GM19025 (cell line): ENCODE data around the gene HSD11B1L.

Experiments
- ATAC-seq: cut with Tn5 transposase; IDR thresholded peaks from one replicate; pipeline ENCODE4 v1.9.1; 2021; ENCODE audit warnings: mild to moderate bottlenecking, low read depth, moderate library complexity; ENCODE audit not compliant: unreplicated experiment

HSD11B1L gene

DNA sequence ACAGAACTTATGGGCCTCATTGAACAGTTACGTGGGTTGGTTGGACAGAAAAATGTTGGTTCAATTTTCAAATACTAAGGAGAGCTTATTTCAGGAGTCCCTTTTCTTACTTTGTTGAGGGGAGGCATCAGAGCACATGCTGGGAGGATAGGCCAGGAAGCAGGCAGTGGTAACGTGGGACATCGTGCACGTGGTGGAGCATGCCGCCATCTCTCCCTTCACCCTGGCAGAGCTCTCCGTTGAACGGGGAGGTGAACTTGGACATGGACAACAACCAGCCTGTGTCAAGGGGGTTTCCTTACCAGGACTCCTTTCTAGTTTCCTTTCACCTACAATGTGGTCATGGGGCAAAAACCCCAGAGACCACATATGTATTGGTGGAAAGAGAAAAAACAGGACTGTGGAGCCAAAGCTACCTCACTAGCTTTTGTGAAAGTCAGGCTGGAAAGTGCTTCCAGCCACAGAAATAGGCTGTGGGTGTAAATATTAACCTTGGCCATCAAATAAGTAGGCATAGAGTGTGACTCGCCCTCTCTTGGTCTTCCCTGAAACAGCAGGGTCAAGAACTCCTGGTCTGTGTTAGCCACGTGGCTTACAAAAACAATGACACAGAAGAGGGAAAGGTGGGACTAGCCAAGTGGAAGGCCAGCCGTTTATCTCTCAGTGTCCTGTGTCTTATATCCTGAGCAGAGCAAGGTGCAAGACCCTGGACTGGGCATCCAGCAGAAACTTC, 14.9 kb upstream of the HSD11B1L start:
- no peak for ATAC-seq

DNA sequence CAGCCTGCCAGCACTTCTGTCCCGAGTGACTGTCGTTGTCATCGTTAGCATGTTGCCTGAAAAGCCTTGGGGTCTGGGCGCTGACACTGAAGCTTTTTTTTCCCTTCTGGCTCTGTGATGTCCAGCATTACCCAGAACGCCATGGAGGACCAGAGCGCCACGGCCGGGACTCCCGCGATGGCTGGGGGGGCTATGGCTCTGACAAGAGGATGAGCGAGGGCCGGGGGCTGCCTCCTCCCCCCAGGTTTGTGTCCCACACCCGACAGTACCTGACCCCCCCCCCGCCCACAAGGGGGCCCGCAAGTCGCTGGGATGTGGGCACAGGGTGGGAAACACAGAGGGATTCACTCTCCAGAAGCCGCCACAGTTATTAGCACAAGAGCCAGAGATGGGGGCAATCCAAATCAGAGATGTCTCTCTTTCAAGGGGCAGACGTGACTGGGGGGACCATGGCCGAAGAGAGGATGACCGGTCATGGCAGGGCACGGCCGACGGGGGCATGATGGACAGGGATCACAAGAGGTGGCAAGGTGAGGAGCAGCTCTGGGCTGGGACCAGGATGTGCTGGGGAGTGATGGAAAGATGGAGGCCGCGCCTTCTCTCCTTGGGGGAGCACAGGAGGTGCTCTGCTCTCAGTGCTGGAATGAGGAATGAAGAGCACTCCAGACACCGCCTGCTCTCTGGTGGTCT, 13.8 kb upstream of the HSD11B1L start:
- ATAC-seq, result no peak

DNA sequence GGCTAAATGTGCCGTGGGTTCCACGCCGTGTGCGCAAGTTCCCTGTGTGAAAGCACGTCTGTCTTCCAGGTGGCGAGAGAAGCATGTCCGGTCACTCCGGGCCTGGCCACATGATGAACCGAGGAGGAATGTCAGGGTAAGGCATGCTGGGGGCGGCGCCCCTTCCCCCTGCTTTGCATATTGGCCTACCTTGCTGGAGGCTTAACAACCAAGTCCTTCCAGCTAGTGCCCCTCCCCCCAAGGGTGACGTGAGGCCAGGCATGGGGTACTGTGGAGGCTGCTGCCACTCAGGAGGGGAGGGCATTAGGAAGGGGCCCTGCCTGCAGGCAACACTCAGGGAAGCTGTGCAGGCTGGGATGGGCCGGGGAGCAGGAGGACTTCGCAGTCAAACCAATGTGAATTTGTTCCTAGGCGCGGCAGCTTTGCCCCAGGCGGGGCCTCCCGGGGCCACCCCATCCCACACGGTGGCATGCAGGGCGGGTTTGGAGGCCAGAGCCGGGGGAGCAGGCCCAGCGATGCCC, 13.0 kb upstream of the HSD11B1L start:
- no peak for ATAC-seq

DNA sequence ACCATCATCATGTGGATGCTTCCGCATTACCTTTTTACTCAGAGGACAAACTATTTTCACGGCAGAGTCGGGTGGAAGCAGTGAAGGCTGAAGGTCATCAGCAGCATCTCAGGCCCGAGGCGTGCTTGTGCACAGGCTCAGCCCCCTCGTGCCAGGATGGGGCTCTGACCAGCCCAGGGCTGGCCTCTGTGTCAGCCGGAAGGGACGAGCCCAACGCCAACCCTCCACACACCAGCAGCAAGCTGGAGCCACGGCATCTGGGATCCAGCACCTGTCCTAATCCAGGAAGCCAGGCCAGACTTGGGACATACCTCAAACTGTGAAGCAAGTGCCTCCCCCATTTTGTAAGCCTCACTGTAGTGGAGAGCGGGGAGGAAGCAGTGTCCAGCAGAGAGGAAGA, 11.6 kb upstream of the HSD11B1L start:
- ATAC-seq, result no peak

DNA sequence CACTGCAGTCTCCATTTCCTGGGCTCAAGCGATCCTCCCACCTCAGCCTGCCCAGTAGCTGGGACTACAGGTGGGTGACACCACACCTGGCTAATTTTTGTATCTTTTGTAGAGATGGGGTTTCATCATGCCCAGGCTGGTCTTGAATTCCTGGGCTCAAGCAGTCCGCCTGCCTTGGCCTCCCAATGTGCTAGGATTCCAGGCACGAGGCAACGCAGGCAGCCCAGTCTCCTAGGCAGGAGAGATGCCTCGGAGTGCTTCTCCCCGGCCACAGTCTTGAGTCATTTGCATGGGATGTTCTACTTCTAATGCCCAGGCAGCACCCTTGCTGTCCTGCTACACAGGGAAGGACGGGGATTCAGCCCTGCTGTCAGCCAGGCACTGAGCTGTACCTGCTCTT, 9.2 kb upstream of the HSD11B1L start:
- ATAC-seq, result no peak

DNA sequence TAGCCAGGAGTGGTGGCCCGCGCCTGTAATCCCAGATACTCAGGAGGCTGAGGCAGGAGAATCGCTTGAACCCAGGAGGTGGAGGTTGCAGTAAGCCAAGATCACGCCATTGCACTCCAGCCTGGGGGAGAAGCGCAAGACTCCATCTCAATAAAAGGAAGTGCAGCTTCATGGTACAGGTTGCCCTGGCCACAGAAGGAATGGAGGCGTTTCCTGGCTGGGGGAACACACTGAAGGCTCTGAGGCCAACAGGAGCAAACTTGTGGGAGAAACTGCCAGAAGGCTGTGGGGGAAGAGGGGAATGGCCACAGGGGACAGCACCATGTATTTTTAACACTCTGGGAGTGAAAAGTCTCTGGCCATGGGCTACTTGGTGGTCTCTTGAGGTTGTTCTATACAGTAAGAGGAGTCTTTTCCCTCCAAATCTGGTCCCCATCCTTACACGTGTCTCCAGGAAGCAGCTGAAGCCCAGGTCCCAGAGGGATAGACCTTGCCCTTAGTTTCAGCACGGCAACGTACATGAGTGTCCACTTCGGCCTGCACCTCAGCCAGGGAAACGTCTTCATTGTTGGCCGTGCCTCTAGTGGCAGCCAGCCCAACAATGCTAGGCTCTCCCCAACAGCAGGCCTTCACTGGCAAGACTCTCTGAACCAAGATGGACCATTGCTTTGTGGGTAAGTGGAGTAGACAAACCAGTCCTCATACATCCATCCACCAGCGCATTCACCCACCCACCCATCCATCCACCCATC, 7.9 kb upstream of the HSD11B1L start:
- ATAC-seq, result no peak

DNA sequence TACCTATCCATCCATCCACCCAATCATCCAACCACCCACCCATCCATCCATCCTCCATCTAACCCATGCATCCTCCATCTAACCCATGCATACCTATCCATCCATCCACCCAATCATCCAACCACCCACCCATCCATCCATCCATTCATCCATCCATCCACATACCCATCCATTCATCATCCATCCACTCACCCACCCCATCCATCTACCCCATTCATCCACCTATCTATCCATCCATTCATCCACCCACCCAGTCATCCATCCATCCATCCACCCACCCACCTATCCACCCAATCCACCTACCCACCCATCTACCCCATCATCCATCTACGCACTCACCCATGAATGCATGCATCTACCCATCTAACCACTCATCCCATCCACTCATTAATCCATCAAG, 7.1 kb upstream of the HSD11B1L start:
- no peak for ATAC-seq

DNA sequence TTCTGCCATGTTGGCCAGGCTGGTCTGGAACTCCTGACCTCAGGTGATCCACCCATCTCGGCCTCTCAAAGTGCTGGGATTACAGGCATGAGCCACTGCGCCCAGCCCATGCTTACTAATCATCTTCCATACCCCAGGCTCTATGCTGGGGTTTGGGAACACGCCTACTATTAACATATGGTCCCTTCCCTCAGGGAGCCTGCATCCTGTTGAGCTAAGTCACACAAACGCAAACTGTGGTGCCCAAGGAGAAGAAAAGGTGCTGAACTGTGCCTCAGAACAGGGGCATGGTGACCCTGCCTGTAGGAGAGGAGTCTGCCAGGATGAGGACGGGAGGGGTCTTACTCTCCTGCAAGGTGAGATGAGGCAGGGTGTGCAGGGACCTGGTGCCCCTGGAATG, 6.1 kb upstream of the HSD11B1L start:
- ATAC-seq, result no peak

DNA sequence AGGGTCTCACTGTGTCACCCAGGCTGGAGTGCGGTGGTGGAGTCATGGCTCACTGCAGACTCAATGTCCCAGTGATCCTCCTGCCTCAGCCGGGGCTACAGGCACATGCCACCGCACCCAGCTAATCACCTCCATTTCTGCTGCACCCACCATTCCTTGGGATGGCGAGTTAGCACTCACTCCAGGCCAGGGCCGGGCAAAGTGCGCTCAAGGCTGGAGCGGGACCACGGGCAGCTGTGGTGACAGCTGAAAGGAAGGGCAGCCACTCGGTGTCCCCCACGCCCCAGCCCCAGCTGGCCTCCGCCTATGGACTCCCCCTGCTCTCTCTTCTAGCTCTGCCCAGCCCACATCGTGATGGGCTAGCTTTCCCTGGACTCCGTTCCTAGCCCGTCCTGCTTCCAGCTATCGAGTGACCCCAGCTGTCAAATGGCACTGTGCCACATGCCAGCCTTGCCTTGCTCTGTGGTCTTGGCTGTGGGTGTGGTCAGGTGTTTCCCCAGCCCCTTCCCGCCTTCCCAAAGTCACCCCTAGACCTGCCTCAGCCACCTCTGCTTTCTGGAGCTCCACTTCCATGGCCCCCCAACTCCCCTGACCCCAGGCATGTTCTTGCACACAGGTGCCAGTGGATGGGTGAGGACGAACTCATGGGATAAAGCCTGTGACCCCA, 4.6 kb upstream of the HSD11B1L start:
- no peak for ATAC-seq

DNA sequence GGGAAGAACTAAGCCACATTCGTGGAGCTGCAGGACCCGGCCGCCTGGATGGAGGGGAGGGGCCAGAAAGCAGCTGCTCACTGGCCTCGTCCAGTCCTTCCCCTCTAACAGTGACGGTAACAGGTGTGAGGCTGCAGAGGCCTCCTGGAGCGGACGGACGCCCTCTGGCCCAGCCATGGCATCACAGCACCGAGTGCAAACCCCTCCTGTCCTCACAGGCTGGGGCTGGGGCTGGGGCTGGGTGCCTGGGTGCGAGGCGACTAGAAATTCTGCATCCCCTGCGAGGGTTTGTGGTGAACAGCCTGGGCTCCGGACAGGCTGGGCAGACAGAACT, 4.1 kb upstream of the HSD11B1L start:
- ATAC-seq, result no peak

DNA sequence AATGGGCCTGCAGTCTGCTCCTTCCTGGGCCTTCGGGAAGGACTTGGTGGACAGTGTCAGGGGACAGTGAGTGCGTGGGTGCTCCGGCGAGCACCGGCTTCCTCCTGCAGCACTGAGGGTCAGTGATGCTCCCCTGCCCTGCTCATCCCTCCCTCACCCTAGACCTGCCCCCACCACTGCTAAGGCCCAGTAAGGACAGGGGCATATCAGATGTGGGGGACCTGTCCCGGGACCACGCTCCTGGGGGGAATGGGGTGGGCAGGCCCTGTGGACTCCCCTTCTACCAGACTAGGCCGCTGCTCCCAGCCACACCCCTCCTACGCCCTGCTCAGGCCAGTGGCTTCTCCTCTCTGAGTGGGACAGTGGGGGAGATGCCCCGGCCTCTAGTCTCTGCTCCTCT, 3.7 kb upstream of the HSD11B1L start:
- no peak for ATAC-seq

DNA sequence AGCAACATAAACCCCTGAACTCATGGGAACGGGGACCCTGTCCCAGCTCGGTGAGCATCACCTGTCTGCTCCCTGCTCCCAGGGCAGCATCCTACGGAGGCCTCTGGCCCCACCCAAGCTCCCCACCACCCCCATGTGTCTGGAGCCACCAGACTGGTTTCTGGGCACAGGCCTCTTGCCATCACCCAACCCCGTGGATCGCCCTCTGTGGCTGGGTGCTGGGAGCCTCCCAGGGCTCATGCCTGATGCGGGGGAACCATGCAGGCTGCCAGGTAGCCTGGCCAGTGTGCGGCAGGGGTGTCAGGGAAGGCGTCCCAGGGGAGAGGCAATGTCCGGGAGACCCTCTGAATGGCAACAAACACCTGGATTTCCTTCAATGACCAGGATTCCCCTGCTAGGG, 3.2 kb upstream of the HSD11B1L start:
- no peak for ATAC-seq

DNA sequence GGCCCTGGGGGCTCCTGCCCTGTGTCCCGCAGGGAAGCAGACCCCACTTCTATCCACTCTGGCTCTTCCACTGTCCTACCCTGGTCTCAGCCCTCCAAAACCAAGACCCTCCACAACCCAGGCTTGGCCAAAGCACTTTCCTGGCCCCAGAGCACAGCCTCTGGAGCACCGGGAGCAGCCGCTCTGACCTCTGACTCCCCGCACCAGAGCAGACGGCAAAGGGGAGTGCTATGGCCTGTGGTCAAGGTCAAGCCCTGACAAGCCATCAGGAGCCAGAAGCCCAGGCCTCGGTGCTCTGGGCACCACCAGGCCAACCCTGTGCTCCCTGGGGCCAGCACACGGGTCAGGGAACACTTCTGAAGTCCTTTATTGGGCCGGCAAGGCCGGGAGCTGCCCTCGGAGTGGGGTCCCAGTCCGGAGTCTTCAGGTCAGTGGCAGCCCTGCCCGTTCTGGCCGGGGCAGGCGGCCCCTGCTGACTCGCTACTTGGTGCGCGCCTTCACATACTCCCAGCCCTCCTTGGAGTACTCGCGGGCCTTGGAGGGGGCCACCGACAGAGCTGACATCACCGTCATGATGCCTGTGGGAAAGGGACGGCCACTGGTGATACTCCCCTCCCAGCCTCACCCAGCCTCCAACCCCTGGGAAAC, 2.6 kb upstream of the HSD11B1L start:
- ATAC-seq, result no peak

DNA sequence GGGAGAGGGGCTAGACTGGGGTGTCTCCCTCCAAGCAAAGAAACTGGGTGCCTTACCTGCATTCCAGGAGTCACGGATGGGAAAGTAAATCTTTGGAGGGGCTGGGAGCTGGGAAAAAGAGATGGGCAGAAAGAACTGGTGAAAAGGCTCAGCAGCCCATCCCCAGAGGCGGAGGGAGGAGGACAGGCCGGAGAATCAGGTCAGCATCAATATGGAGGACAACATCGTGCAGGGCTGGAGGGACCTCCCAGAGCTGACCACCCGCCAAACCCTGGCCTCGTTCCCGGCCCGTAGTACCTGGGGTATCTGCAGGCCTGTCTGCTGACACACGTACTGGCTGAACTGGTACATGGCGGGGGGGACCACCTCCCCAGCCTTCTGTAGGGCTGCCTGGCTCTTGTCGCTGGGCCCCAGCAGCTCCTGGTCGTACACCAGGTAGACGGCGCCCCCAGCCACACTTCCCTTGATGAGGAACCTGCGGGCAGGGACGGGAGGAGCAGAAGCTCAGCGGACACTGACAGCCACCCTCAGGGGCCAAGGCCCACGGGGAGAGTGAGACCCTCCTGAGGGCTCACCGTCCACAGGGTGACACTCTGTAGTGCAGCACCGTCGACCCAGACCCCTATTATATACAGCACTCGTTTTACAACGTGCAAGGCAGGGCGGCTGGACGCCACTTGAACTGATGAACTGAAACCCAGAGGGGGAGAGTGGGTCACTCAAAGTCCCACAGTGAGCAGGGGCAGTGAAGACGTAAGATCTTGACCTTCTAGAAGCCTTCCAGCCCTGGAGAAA, 1.3 kb upstream of the HSD11B1L start:
- ATAC-seq, result no peak

DNA sequence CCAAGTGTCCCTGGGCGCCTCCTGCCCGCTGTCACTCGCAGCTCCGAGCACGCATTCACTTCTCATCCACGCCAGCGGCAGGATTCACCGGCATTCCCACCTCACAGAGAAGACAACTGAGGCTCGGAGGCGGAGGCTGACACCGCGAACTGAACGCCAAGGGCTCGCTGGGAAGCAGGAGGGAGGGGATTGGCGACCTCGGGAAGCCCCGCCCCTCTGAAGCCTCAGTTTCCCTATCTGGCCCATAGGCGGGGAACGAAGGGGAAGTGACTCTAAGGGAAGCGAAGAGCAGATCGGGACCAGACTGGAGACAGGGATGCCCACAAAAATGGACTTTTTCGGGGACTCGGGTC, 767 bp upstream of the HSD11B1L start:
- no peak for ATAC-seq

DNA sequence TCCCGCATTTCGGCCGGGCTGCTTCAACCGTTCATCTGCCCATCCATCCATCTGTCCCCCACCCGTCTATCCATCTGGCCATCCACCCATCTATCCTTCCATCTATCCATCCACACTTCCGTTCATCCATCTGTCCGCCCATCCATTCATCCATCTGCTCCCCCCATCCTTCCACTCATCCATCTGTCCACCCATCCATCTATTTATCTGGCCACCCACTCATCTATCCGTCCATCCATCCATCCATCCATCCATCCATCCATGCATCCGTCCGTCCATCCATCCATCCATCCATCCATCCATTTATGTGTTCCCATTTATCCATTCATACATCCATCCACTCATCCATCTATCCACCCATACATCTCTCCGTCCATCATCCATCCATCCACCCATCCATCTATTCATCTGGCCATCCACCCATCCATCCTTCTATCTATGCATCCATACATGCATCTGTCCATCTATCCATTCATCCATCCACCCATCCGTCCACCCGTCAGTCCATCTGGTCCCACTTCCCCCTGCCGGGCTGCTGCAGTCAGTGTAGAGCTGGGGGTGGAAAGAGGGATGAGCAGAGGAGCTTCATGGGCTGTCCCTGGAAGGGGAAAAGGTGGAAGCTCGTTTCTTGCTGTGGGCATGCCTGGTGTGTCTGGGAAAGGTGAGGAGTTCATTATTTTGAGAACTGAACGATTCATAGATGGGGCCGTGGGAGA, 722 bp downstream of the HSD11B1L start:
- no peak for ATAC-seq

DNA sequence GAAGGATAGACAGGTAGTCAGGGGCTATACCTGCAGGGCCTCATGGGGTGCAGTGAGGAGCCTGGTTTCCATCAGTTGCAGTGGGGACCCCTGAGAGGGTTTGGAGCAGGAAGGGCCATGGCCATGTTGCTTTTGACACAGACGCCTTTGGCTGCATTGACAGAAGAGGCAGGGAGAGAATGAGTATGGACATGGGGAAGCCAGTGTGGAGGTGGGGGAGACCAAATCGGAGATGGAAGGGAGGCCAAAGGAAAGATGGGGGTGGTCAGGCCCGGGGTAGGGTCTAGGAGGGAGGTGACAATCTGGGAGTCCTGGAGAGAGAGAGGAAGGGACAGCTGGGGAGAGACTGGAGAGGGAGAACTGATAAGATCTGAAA, 1.3 kb downstream of the HSD11B1L start:
- no peak for ATAC-seq

DNA sequence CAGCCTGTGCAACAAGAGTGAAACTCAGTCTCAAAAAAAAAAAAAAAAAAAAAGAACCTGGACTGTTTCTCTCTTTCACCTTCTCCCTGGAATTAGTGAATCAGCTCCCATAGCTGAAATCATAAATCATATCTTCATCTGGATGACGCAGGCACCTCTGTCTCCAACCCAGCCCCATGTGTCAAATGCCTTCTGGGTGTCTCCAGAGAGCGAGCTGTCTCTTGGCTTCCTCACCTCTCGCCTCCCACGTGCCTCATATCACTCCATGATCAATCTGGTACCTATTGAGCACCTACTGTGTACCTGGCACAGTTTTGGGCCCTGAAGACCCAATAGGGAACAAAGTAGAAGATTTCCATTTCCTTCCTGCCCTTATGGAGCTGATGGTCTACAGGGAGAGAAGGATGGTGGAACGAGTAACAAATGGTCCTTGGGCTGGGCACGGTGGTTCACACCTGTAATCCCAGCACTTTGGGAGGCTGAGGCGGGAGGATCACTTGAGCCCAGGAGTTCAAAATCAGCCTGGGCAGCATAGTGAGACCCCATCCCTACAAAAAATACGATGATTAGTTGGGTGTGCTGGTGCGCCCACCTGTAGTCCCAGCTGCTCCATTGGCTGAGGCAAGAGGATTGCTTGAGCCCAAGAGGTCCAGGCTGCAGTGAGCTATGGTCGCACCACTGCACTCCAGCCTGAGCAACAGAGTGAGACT, 2.5 kb downstream of the HSD11B1L start:
- no peak for ATAC-seq
